Body of pancreas (tissue), 4 donors: Measurements from ENCODE around the gene STK38.

Source experiments
- POLR2A ChIP-seq, 3 donors: fragments of 450-650 bp; IDR thresholded peaks; one replicate each; pipeline ENCODE4 v1.6.1; 2016; ENCODE audit warnings: antibody characterized with exemption in 3 of 3, mild to moderate bottlenecking in 2 of 3
- TF ChIP-seq, protein P1 (sequence below), 7 experiments: fragments of 450-650 bp in 4 of 7; fragments of 200-600 bp in 3 of 7; sonication (generic) in 3 of 7; IDR thresholded peaks; one replicate each; pipeline ENCODE4 v1.5.1; 2016 to 2019; ENCODE audit warnings: antibody characterized with exemption in 7 of 7

DNA sequence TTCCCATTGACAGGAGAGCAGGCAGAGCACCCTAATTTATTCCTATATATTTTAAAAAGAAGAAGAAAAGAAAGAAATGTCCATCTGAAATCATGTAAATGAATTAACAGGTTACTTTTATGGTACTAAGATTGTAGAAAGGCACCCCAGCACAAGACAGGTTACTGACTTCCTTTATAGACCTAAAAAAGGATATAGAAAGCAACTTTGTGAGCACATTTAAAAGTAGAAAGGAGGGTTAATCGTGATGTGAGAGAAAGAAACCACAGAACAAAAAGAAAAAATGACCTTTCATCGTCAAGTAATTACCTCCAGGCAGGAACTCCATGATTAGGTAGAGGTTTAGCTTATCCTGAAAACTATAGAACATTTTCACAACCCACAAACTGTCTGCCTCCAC is 29.9 kb downstream of the STK38 start:
- TF ChIP-seq POLR2A (IDR thresholded peaks at IDR 0.05), result no peak
- TF ChIP-seq, protein P1, sequence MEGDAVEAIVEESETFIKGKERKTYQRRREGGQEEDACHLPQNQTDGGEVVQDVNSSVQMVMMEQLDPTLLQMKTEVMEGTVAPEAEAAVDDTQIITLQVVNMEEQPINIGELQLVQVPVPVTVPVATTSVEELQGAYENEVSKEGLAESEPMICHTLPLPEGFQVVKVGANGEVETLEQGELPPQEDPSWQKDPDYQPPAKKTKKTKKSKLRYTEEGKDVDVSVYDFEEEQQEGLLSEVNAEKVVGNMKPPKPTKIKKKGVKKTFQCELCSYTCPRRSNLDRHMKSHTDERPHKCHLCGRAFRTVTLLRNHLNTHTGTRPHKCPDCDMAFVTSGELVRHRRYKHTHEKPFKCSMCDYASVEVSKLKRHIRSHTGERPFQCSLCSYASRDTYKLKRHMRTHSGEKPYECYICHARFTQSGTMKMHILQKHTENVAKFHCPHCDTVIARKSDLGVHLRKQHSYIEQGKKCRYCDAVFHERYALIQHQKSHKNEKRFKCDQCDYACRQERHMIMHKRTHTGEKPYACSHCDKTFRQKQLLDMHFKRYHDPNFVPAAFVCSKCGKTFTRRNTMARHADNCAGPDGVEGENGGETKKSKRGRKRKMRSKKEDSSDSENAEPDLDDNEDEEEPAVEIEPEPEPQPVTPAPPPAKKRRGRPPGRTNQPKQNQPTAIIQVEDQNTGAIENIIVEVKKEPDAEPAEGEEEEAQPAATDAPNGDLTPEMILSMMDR (IDR thresholded peaks at IDR 0.05), result no peak
